ENCODE data around the gene GRK2. TPM values are rescaled to one million over a fixed set of nuclear protein-coding genes. Genes with fewer than 3 reads are reported as not detected.
A peak's percentile ranks its signal among the peaks of the same experiment; 100 is the strongest.

GRK2 gene
- polyA plus RNA-seq, 2 donors, result 62.4 to 74.2 TPM

- H3K9me3 ChIP-seq (ENCODE audit: control insufficient read depth in 2 of 2, insufficient read depth in 1 of 2, low read depth in 1 of 2, low read length in 1 of 2), result no peaks in the 10 kb centered on the region
- peak overlapping the region; percentile 13 to 16 for H3K4me3 ChIP-seq (ENCODE audit: low read depth in 1 of 2, low read length in 2 of 2)
- peaks cover 0 to 33% of the 10 kb centered on the region in 2 donors for H3K4me1 ChIP-seq (ENCODE audit: control insufficient read depth in 2 of 2, insufficient read depth in 2 of 2, low read length in 1 of 2)
- peak overlapping the region; percentile 99 for H3K27ac ChIP-seq (ENCODE audit: low read depth in 2 of 2, low read length in 1 of 2)
- WGBS, 2 donors, result 59 to 79% methylated on average over 18 of the region's 18 CpGs
- peaks cover 7 to 39% of the 10 kb centered on the region in 2 donors for H3K36me3 ChIP-seq (ENCODE audit: control insufficient read depth in 2 of 2, insufficient read depth in 2 of 2, low read length in 1 of 2)
- H3K27me3 ChIP-seq (ENCODE audit: control insufficient read depth in 1 of 2, insufficient read depth in 2 of 2, low read length in 2 of 2), result no peaks in the 10 kb centered on the region
These were observed 44.8 kb downstream of the GRK2 start for GRCh38 chr11:67311051-67311555.

- Histone ChIP-seq H3K27me3 (ENCODE audit: control insufficient read depth in 1 of 2, insufficient read depth in 2 of 2, low read length in 2 of 2) (no peaks in the 10 kb centered on the region), H3K27ac (ENCODE audit: low read depth in 2 of 2, low read length in 1 of 2) (peak overlapping the region; percentile 99), H3K4me3 (ENCODE audit: low read depth in 1 of 2, low read length in 2 of 2) (peak overlapping the region; percentile 13 to 16), H3K36me3 (ENCODE audit: control insufficient read depth in 2 of 2, insufficient read depth in 2 of 2, low read length in 1 of 2) (peaks cover 7 to 39% of the 10 kb centered on the region in 2 donors), H3K4me1 (ENCODE audit: control insufficient read depth in 2 of 2, insufficient read depth in 2 of 2, low read length in 1 of 2) (peaks cover 0 to 33% of the 10 kb centered on the region in 2 donors), H3K9me3 (ENCODE audit: control insufficient read depth in 2 of 2, insufficient read depth in 1 of 2, low read depth in 1 of 2, low read length in 1 of 2) (no peaks in the 10 kb centered on the region)
- 59 to 68% methylated on average over 15 of the region's 15 CpGs for WGBS, 2 donors
These were observed 45.3 kb downstream of the GRK2 start for GRCh38 chr11:67311556-67312082.

GRCh38 chr11:67312187-67313021, 46.1 kb downstream of the GRK2 start:
- H3K27ac ChIP-seq (ENCODE audit: low read depth in 2 of 2, low read length in 1 of 2), result peak overlapping the region; percentile 99
- no peak overlapping the region for H3K4me3 ChIP-seq (ENCODE audit: low read depth in 1 of 2, low read length in 2 of 2)
- peaks cover 7 to 33% of the 10 kb centered on the region in 2 donors for H3K36me3 ChIP-seq (ENCODE audit: control insufficient read depth in 2 of 2, insufficient read depth in 2 of 2, low read length in 1 of 2)
- H3K9me3 ChIP-seq (ENCODE audit: control insufficient read depth in 2 of 2, insufficient read depth in 1 of 2, low read depth in 1 of 2, low read length in 1 of 2), result no peaks in the 10 kb centered on the region
- 47 to 49% methylated on average over 22 of the region's 22 CpGs for WGBS, 2 donors
- H3K27me3 ChIP-seq (ENCODE audit: control insufficient read depth in 1 of 2, insufficient read depth in 2 of 2, low read length in 2 of 2), result no peaks in the 10 kb centered on the region
- H3K4me1 ChIP-seq (ENCODE audit: control insufficient read depth in 2 of 2, insufficient read depth in 2 of 2, low read length in 1 of 2), result peaks cover 0 to 33% of the 10 kb centered on the region in 2 donors

DNA sequence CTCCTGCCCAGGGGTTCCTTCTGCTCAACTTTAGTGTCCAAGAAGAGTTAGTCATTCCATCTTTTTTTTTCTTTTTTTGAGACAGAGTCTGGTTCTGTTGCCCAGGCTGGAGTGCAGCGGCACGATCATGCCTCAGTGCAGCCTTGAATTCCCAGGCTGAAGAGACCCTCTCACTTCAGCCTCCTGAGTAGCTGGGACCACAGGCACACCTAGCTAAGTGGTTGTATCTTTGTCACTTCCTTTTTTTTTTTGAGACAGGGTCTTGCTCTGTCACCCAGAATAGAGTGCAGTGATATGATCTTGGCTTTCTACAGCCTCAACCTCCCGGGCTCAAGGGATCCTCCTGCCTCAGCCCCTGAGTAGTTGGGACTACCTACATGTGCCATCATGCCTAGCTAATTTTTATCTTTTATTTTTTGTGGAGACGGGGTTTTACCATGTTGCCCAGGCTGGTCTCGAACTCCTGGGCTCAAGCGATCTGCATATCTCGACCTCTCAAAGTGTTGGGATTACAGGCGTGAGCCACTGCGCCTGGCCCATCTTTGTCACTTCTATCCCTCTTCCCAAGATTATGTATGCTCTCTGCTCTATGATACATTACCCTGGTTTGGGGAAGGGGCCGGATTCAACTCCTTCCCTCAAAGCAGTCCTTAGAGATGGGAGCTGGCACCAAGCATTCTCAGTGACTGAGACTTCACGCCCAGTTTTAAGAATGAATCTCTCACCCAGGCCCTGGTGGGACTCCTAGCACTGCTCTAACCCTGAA, 47.0 kb downstream of the GRK2 start:
- no peak overlapping the region for H3K4me3 ChIP-seq (ENCODE audit: low read depth in 1 of 2, low read length in 2 of 2)
- H3K27me3 ChIP-seq (ENCODE audit: control insufficient read depth in 1 of 2, insufficient read depth in 2 of 2, low read length in 2 of 2), result no peaks in the 10 kb centered on the region
- WGBS, 2 donors, result 72 to 80% methylated on average over 11 of the region's 11 CpGs
- H3K27ac ChIP-seq (ENCODE audit: low read depth in 2 of 2, low read length in 1 of 2), result peak overlapping the region; percentile 97 to 99
- H3K36me3 ChIP-seq (ENCODE audit: control insufficient read depth in 2 of 2, insufficient read depth in 2 of 2, low read length in 1 of 2), result peaks cover 2 to 24% of the 10 kb centered on the region in 2 donors
- H3K9me3 ChIP-seq (ENCODE audit: control insufficient read depth in 2 of 2, insufficient read depth in 1 of 2, low read depth in 1 of 2, low read length in 1 of 2), result no peaks in the 10 kb centered on the region
- peaks cover 0 to 33% of the 10 kb centered on the region in 2 donors for H3K4me1 ChIP-seq (ENCODE audit: control insufficient read depth in 2 of 2, insufficient read depth in 2 of 2, low read length in 1 of 2)

- Histone ChIP-seq H3K36me3 (ENCODE audit: control insufficient read depth in 2 of 2, insufficient read depth in 2 of 2, low read length in 1 of 2) (peaks cover 0 to 17% of the 10 kb centered on the region in 2 donors), H3K4me3 (ENCODE audit: low read depth in 1 of 2, low read length in 2 of 2) (no peak overlapping the region), H3K27me3 (ENCODE audit: control insufficient read depth in 1 of 2, insufficient read depth in 2 of 2, low read length in 2 of 2) (no peaks in the 10 kb centered on the region), H3K4me1 (ENCODE audit: control insufficient read depth in 2 of 2, insufficient read depth in 2 of 2, low read length in 1 of 2) (peaks cover 2 to 33% of the 10 kb centered on the region in 2 donors), H3K9me3 (ENCODE audit: control insufficient read depth in 2 of 2, insufficient read depth in 1 of 2, low read depth in 1 of 2, low read length in 1 of 2) (no peaks in the 10 kb centered on the region), H3K27ac (ENCODE audit: low read depth in 2 of 2, low read length in 1 of 2) (peak overlapping the region; percentile 97 to 99)
- 65 to 68% methylated on average over 2 of the region's 2 CpGs for WGBS, 2 donors
These were observed 47.9 kb downstream of the GRK2 start for GRCh38 chr11:67314218-67314617.

DNA sequence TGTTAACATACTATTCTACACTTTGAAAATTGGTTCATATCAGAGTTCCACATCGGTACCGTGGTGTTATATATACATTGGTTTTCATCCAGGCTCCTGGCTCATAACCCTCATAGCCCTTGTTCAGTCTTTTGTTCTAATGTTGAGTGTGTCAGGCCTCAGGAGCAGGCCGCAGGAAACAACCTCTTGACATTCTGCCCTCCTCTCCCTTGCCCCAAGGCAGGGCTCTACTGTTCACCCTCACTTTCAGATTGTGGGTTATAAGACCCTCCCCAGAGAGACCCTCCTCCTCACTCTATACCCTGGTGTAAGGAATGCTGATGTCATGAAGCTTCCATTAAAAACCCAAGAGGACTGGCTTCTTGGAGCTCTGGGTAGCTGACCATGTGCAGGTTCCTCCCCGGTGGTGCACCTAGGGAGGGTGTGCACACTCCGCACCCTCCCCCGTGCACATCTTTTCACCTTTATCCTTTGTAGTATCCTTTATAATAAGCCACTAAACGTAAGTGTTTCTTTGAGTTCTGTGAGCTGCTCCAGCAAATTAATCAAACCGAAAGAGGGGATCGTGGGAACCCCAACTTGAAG, 49.1 kb downstream of the GRK2 start:
- H3K4me1 ChIP-seq (ENCODE audit: control insufficient read depth in 2 of 2, insufficient read depth in 2 of 2, low read length in 1 of 2), result peaks cover 2 to 28% of the 10 kb centered on the region in 2 donors
- no peaks in the 10 kb centered on the region for H3K9me3 ChIP-seq (ENCODE audit: control insufficient read depth in 2 of 2, insufficient read depth in 1 of 2, low read depth in 1 of 2, low read length in 1 of 2)
- H3K36me3 ChIP-seq (ENCODE audit: control insufficient read depth in 2 of 2, insufficient read depth in 2 of 2, low read length in 1 of 2), result peaks cover 0 to 10% of the 10 kb centered on the region in 2 donors
- no peak overlapping the region for H3K4me3 ChIP-seq (ENCODE audit: low read depth in 1 of 2, low read length in 2 of 2)
- WGBS, 2 donors, result 70 to 75% methylated on average over 9 of the region's 9 CpGs
- peak overlapping the region; percentile 40 to 71 for H3K27ac ChIP-seq (ENCODE audit: low read depth in 2 of 2, low read length in 1 of 2)
- no peaks in the 10 kb centered on the region for H3K27me3 ChIP-seq (ENCODE audit: control insufficient read depth in 1 of 2, insufficient read depth in 2 of 2, low read length in 2 of 2)

- WGBS, 2 donors, result 0 to 1% methylated on average over 10 of the region's 10 CpGs
These were observed 50.6 kb downstream of the GRK2 start for GRCh38 chr11:67316882-67317204.

GRCh38 chr11:67317205-67317887, 51.1 kb downstream of the GRK2 start:
- H3K27ac ChIP-seq (ENCODE audit: low read depth in 2 of 2, low read length in 1 of 2), result peak overlapping the region; percentile 93 to 99
- no peaks in the 10 kb centered on the region for H3K27me3 ChIP-seq (ENCODE audit: control insufficient read depth in 1 of 2, insufficient read depth in 2 of 2, low read length in 2 of 2)
- 0 to 1% methylated on average over 55 of the region's 55 CpGs for WGBS, 2 donors
- H3K36me3 ChIP-seq (ENCODE audit: control insufficient read depth in 2 of 2, insufficient read depth in 2 of 2, low read length in 1 of 2), result no peaks in the 10 kb centered on the region
- H3K9me3 ChIP-seq (ENCODE audit: control insufficient read depth in 2 of 2, insufficient read depth in 1 of 2, low read depth in 1 of 2, low read length in 1 of 2), result no peaks in the 10 kb centered on the region
- H3K4me1 ChIP-seq (ENCODE audit: control insufficient read depth in 2 of 2, insufficient read depth in 2 of 2, low read length in 1 of 2), result peaks cover 2 to 12% of the 10 kb centered on the region in 2 donors
- H3K4me3 ChIP-seq (ENCODE audit: low read depth in 1 of 2, low read length in 2 of 2), result peak overlapping the region; percentile 74 to 83

More at GRCh38 chr11:67316882-67317204, 50.6 kb downstream of the GRK2 start:
- H3K4me3 ChIP-seq (ENCODE audit: low read depth in 1 of 2, low read length in 2 of 2), result peak overlapping the region; percentile 74 to 83
- no peaks in the 10 kb centered on the region for H3K27me3 ChIP-seq (ENCODE audit: control insufficient read depth in 1 of 2, insufficient read depth in 2 of 2, low read length in 2 of 2)
- H3K36me3 ChIP-seq (ENCODE audit: control insufficient read depth in 2 of 2, insufficient read depth in 2 of 2, low read length in 1 of 2), result no peaks in the 10 kb centered on the region
- H3K9me3 ChIP-seq (ENCODE audit: control insufficient read depth in 2 of 2, insufficient read depth in 1 of 2, low read depth in 1 of 2, low read length in 1 of 2), result no peaks in the 10 kb centered on the region
- H3K4me1 ChIP-seq (ENCODE audit: control insufficient read depth in 2 of 2, insufficient read depth in 2 of 2, low read length in 1 of 2), result peaks cover 2 to 17% of the 10 kb centered on the region in 2 donors
- peak overlapping the region; percentile 93 to 99 for H3K27ac ChIP-seq (ENCODE audit: low read depth in 2 of 2, low read length in 1 of 2)

Measured in esophagus (tissue), 2 donors.